ENCODE measurements around the gene ZNF316.

ZNF316 gene

DNA sequence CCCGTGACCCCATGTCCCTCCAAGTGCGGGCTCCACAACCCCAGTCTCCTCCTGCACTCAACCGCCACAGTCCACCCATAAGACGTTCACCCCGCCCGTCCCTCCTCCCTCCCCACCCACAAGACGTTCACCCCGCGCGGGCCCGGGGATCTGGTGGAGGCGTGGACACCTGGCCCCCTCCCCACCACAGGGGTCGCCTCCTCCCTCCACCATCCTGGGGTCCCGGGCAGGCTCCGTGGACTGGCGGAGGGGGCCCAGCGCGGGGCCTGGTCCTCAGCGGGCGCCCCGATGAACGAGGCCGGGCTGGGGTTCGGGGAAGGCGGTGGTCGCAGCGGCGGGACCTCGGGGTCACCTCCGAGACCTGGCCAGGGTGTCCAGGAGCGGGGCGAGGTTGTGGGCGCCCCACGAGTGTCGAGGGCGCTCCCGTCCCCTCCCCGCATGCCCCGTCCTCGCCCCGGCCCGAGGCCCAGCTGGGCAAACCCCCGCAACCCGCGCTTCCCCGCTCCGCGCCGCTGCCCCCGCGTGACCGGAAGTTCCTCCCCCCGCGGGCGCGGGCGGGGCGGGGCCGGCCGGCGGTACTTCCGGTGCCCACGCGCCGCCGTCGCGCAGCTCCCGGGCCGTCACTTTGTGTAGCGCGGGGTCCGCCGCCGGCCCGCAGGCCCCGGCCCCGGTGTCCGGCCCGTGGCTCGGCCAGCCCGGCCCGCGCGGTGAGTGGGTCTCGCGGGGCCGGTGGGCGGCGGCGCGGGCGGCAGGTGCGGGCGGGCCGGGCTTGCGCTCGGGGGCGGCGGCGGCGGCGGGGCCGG is at the start of gene ZNF316:
Gene ZNF316, plus strand, starts transcription at position 578 of the 803 bp plus-strand sequence. CDS start 5,092 bp downstream, outside the sequence.
- DNase-seq (ENCODE audit: low spot score), result peak; percentile 97

DNA sequence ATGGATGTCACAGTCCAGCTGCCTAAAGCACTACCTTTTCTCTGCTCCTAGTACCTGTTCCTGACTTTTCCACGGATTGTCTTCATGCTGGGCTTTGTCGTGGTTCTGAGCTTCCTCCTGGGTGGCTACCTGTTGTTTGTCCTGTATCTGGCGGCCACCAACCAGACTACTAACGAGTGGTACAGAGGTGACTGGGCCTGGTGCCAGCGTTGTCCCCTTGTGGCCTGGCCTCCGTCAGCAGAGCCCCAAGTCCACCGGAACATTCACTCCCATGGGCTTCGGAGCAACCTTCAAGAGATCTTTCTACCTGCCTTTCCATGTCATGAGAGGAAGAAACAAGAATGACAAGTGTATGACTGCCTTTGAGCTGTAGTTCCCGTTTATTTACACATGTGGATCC is 48.6 kb upstream of the ZNF316 start:
- DNase-seq (ENCODE audit: low spot score), result no peak

DNA sequence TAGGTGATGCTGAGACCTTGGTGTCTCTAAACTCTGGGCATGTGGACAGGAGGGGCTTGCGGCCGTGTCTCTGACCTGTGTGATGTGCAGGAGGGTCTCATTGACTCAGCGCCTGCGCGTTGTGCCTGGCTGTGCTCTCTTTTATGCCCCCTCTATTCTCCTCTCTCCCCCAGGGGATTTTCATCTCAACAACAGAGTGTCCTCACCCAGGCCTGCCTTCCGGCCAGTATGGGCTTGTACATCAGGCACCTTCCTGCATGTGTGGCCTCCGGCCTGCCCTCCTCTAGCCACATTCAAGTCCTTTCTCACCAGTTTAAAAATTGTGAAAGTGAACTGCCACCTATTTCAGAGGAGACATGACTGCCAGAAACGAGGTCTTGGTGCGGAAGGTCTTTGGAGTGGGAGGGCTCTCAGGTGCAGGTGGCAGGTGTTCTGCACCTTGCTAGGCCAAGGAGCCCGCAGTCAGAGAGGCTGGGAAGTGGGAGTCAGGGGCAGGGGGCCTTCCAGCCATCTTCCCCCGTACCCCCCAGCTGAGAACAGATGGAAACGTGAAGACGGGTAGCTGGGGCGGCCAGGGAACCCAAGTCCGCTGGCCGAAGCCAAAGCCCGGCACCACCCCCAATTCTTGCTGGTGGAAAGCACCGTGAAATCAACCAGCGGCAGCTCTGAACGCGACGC is 47.8 kb upstream of the ZNF316 start:
- no peak for DNase-seq (ENCODE audit: low spot score)

DNA sequence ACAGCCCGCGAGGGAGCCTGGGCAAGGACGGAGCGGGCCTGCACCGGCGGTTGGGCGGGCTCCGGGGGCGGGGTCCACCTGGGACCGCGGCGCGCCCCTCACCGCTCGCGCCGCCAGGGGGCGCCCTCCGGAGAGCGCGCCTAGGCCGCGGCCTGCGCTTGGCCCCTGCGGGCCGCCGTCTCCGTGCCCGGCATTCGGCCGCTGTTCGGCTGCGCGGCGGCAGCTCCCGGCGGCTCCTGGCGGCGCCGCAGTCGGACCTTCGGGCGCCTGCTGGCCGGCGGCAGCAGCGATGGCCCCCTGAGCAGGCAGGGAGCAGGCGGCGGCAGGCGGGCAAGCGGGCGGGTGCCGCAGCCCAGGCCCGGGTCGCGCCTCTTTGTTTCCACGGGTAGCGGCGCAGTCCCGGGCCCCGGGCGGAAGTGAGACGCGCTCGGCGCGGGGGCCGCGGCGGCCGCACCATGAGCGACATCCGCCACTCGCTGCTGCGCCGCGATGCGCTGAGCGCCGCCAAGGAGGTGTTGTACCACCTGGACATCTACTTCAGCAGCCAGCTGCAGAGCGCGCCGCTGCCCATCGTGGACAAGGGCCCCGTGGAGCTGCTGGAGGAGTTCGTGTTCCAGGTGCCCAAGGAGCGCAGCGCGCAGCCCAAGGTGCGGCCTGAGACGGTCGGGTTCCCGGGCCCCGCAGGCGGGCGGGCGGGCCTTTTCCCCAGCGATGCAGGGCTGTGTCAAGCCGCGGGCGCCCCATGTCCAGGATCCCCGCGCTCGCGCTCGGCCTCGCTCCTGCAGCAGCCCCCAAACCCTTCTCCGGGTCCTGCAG is 47.1 kb upstream of the ZNF316 start, which contains the start of gene INTS15:
Gene INTS15, plus strand, starts transcription at position 193 of the 816 bp plus-strand sequence. Its CDS starts 263 bp downstream, at position 456.
- DNase-seq (ENCODE audit: low spot score), result peak; percentile 97

DNA sequence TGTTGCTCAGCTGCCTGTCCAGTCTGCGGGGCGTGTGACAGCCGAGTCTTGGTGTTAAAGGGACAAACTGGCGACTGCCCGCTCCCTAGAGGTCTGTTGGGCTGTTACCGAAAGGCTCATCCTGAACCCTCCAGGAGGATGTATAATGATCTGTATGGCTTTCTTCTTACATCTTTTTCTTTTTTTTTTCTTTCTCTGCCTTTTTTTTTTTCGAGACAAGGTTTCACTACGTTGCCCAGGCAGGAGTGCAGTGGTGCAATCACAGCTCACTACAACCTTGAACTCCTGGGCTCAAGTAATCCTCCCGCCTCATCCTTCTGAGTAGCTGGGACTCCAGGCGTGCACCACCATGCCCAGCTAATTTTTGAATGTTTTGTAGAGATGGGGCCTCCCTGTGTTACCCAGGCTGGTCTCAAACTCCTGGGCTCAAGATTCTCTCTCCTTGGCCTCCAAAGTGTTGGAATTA is 46.4 kb upstream of the ZNF316 start:
- DNase-seq (ENCODE audit: low spot score), result no peak

DNA sequence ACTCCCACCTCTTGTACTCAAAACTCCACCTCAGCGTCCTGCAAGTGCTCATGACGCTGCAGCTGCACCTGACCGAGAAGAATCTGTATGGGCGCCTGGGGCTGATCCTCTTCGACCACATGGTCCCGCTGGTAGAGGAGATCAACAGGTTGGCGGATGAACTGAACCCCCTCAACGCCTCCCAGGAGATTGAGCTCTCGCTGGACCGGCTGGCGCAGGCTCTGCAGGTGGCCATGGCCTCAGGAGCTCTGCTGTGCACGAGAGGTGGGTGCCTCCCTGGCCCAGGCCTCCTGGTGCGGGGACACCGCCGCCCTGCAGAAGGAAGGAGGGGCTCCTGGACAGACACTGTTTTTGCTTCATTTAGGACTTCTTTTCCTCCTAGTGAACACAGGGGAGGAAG is 37.0 kb upstream of the ZNF316 start:
- no peak for DNase-seq (ENCODE audit: low spot score)

DNA sequence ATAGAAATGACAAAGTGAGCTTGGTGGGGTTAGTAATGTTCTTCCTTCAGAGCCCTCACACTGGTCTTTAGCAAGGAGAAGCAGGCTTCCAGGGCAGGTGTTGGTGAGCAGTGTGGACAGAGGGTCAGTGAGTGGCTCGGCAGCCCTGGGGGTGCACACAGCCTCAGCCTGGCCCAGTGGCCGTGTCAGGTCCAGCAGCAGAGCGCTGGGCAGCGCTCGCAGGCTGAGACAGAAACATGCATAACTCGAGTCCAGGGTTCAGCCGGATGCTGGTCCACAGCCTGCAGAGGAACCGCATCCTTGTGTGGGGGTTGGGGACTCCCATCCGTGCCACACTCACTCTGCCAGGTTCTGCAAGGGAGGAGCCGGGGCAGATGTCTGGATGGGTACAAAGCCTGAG is 32.7 kb upstream of the ZNF316 start:
- no peak for DNase-seq (ENCODE audit: low spot score)

DNA sequence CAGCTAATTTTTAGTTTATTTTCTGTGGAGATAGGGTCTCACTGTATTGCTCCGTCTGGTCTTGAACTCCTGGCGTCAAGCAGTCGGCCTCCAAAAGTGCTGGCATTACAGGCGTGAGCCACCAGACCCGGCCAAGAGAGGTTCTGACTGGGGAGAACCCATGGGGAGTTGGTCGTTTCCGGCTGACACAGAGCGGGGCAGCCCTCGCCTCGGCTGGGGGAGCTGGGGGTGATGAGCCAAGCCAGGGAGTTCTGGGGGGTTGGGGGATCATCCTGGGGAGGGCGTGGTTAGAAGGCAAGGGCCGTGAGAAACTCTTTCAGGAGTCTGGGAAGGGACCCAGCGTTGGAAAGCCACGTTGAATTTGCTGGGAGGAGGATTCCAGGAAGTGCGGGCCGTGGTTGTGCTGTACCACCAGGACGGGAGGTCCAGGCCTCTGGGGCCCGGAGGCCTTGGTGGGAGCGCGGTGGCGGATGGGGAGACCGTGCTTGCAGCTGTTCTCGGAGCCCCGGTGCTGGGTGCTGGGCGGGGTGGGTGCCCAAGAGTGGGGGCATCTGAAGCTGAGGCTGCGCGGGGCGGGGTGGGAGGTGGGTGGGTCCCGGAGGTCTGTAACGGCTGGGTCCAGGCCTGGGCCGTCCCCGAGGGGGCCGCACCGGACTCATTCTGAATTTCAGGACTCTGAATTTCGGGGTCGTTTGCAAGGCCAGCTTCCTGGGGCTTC is 30.1 kb upstream of the ZNF316 start:
- no peak for DNase-seq (ENCODE audit: low spot score)

DNA sequence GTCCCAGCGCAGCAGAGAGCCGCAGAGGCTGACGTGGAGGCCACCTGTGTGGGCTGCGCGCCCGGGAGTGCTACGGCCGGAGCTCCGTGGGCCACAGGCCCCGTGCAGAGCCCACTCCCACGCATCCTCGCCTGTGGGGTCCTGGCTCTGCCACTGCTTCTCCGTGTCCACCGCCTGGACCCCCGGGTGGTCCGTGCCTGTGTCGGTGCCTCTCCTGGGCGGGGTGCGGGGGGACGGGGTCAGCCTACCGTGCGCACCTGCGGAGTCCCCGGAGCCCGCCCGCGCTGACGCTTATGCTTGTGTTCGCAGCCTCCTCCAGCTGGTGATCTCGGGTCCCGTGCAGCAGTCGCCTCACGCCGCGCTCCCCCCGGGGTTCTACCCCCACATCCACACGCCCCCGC is 29.5 kb upstream of the ZNF316 start:
- no peak for DNase-seq (ENCODE audit: low spot score)

DNA sequence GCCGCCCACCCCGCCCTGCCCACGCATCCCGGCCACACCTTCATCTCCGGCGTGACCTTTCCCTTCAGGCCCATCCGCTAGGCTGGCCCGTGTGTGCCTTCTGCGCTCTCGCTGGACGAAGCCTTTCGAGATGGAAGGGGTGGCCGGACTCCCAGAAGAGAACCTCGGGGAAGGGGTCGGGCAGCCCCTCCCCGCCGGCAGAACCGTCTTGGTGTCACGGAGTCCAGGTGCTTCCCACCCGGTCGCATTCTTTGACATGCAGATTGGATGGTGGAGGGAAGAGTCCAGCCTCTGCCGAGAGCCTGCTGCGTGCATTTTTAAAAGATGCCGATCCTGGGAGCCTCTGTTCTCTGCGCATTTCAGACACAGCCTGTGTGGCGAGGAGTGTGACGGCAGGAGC is 29.0 kb upstream of the ZNF316 start:
- DNase-seq (ENCODE audit: low spot score), result no peak

DNA sequence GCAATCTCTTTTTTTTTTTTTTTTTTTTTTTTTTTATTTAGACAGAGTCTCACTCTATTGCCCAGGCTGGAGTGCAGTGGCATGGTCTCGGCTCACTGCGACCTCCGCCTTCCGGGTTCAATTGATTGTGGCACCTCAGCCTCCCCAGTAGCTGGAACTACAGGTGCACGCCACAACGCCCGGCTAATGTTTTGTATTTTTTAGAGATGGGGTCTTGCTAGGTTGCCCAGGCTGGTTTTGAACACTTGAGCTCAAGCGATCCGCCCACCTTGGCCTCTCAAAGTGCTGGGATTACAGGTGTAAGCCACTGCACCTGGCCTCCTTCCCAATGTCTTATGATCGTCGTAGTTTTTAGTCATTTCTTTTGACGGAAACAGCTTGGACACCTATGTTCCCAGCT is 28.3 kb upstream of the ZNF316 start:
- DNase-seq (ENCODE audit: low spot score), result no peak

DNA sequence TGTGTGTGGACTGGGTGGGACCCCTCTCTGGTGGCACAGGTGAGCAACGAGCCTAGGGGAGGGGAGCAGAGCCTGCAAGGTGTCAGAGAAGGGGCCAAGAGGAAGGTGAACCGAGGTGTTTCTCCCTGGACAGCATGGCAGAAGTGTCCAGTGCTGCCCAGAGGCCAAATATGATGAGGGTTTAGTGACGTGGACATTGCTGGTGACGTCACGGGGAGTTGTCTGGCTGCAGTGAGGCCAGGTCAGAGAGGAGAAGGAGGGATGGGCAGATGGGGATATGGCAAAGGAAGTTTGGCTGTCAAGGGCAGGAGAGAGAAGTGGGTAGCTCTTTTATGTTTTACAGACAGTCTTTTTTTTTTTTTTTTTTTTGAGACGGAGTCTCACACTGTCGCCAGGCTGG is 24.3 kb upstream of the ZNF316 start:
- DNase-seq (ENCODE audit: low spot score), result no peak

DNA sequence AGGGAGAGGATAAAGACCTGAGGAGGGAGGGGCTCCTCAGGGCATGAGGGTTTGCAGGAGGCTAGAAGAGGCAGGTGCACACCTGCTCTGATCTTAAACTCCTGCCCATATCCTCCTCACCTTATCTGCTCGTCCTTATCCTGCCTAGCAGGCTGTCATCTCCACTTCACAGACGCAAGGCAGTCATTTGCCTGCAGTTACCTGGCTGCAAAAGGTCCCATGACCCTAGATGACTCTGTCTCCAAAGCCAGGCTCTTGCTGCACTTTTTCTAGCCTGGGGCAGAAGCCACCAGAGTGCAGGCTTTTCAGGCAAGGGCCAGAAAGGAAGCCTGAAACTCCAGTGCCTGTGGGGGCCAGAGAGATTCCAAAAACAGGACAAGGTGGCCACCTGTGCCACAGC is 23.4 kb upstream of the ZNF316 start:
- no peak for DNase-seq (ENCODE audit: low spot score)

DNA sequence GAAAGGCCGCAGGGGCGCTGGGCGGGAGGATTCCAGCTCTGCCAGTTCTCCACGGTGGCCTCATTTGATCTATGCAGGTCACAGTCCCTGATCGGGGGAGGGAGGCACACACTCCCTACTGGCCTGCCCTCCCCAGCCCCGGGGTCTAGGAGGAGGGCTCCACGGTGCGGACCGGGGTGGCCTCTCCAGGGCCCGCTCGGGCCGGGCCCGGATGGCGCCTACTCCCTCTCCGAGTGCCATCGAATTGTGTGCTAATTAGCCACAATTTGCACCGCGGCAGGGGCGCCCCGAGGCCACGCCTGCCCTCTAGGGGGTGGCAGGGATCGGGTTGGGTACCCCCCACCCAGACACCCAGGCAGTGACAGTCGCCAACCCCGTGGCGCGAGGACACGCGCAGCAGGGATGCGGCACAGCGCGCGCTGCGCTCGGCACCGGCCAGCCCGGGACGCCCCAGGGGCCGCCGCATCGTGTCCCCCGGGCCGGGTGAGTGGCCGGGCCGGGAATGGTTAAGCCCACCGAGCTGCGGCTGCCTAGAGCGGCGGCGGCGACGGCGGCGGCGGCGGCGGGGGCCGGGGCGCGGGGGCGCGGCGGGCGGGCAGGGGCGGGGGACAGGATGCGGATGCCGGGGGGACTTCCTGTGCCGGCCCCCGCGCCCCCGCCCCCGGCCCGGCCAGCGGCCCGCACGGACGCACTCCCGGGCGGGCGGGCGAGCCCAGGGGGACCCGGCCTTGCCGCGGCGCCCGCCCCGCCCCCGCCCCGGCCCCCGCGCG is 22.0 kb upstream of the ZNF316 start, which contains the start of gene ZNF853:
Gene ZNF853, plus strand, starts transcription at position 658 of the 770 bp plus-strand sequence. CDS start 565 bp downstream, outside the sequence.
- no peak for DNase-seq (ENCODE audit: low spot score)

DNA sequence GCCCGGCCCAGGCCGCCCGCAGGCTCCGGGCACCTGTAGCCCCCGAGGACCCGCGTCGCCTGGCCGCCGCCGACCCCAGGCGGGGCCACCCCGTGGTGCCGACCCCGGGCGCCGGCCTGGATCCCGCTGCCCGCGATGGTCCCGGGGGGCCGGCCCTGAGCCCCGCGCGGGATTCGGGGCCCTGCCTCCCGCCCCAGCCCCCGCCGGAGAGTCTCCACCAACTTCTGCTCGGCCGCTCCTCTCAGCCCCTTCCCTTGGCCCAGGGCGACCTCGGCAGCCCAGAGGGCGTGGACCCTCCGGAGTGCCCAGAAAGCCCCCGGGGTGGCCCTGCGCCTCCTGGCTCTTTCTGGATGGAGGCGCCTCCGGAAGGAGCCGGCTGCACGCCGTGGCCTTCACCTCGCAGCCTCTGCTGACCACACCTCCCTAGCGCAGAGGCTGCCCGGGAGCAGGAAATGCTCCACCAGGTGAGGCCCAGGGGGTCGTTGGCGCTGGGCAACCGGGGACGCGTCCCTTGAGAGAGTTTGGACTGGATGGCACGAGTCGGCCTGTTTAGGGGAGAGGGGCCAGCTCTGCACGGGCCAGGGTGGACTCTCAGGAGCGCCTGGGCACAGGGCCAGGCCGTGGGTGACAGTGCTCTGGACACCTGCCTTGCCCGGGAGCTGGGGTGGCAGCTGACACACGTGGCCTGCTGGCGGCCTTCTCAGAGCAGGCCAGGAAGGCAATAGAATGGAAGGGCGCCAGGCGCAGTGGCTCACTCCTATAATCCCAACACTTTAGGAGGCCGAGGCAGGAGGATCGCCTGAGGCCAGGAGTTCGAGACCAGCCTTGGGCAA is 21.2 kb upstream of the ZNF316 start:
- DNase-seq (ENCODE audit: low spot score), result no peak

DNA sequence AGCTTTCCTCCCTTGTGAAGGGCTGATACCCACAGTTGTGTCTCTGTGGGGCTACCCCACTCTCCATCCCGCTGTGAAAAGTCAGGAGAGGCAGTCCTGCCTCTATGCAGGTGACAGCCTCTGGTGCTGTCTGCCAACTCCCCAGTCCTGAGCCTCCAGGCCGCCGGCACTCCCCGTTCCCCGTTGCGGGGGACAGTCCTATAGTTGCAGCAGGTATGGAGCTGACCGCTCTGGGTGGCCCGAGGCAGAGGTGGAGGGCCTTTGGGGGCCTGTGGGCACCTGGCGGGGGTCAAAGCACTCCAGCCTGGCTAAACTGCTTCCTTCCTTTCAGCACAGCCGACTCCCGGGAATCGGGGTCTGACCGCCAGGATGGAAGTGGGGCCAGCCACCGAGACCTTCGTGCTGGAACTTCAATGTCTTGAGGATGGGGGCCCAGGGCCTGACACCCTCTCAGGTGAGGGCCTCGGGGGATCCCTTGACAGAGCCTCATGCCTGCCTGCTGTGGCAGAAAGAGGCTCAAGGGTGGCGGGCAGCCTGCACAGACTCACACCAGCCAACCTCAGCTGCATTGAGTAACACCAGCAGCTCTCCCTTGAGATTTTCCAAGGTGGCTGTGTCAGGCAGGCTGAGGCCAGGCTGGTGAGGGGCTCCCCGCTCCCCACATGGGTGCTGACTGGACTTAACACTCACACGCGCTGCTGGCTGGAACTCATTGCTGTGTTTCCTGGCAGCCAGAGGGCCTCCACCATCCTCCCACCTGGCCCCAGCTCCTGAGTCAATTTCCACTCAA is 20.1 kb upstream of the ZNF316 start:
- no peak for DNase-seq (ENCODE audit: low spot score)

DNA sequence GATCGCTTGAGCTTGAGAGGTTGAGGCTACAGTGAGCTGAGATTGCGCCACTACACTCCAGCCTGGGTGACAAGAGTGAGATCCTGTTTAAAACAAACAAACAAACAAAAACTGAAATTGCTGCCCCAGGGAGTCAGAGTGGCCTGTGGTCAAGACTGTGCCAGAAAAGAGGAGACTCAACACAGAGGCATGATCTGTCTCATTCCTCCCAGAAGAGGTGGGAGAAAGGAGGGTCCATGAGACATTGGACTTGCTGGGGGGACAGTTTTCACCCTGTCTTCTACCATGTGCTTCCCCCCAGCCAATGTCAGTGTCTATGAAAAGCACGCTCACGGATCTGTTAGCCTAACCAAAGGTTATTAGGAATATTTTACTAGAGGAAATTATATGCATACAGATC is 18.5 kb upstream of the ZNF316 start:
- no peak for DNase-seq (ENCODE audit: low spot score)

DNA sequence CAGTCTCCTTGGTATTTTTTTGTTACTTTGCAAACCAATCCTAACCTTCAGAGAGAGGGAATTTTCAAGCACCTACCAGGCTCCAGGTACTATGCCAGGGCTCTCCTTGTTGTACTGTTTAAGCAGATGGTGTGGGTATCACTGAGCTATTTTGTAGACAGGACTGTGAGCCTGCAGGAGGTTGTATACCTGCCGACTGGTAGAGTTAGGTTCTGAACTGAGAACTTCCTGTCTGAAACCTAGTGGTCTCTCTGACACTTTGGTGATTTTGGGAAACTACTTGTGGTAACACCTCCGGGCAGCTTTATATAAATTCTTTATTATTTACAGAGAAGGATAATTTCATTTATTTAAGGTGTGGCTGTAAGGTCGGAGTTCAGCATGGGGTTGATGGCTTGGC is 17.2 kb upstream of the ZNF316 start:
- DNase-seq (ENCODE audit: low spot score), result no peak

Measured in AG20443 (cell line).